H1 (cell line): ENCODE data around the gene TRIM6. TPM values are rescaled to one million over a fixed set of nuclear protein-coding genes. Genes with fewer than 3 reads are reported as not detected.

Experiments used
- CTBP2 ChIP-seq: IDR thresholded peaks from 2 replicates; pipeline ENCODE4 v1.7.0; 2011; ENCODE audit warnings: borderline replicate concordance, mild to moderate bottlenecking, moderate library complexity, mixed read lengths, low read length; ENCODE audit not compliant: insufficient read depth, insufficient read length
- MAFK ChIP-seq: IDR thresholded peaks from 2 replicates; pipeline ENCODE4 v1.6.1; 2012; ENCODE audit warnings: low read depth, mild to moderate bottlenecking, improper control_type of control experiment, low read length
- SP1 ChIP-seq: IDR thresholded peaks from 2 replicates; pipeline ENCODE4 v1.6.1; 2011; ENCODE audit warnings: low read depth, low read length
- TEAD4 ChIP-seq: IDR thresholded peaks from 2 replicates; pipeline ENCODE4 v1.6.1; 2012; ENCODE audit warnings: low read depth, low read length, inconsistent platforms, mixed read lengths
- polyA plus RNA-seq, 7 experiments: library from polyadenylated mRNA; depleted of rRNA in 3 of 7; stranded (reverse) in 5 of 7; unstranded in 2 of 7; fragments of >200 nt in 5 of 7; fragments of 200-250 nt in 2 of 7; gene quantifications; 1 replicate in 5 of 7; 2 replicates in 1 of 7; 4 replicates in 1 of 7; pipeline versions ENCODE4 v1.2.1 to v1.2.3, GENCODE V29; 2011 to 2013; ENCODE audit warnings: missing spikeins in 2 of 7, mixed read lengths in 2 of 7
- total RNA-seq: library from RNA; stranded (reverse); fragmentation: NEBNext Ultra II Directional; extraction: Animal tissue kit (Norgen Biotek cat#: 25700); gene quantifications from 2 replicates; pipeline ENCODE4 v1.2.1, GENCODE V29; 2021
- TF ChIP-seq, protein P1 (sequence below): fragments of 300-600 bp; sonication (generic); IDR thresholded peaks from 2 replicates; pipeline ENCODE4 v1.7.1; 2012; ENCODE audit warnings: low read length, moderate library complexity, mild to moderate bottlenecking, inconsistent platforms; ENCODE audit not compliant: insufficient replicate concordance
- TF ChIP-seq, protein P2 (sequence below): IDR thresholded peaks from 2 replicates; pipeline ENCODE4 v1.6.1; 2012; ENCODE audit warnings: inconsistent platforms

Gene TRIM6
- total and polyA plus RNA-seq, 2 of the 8 experiments (the other 6 are each of a cell fraction or from before 2014, with no cell fraction given), result 21.6 to 23.3 TPM

DNA sequence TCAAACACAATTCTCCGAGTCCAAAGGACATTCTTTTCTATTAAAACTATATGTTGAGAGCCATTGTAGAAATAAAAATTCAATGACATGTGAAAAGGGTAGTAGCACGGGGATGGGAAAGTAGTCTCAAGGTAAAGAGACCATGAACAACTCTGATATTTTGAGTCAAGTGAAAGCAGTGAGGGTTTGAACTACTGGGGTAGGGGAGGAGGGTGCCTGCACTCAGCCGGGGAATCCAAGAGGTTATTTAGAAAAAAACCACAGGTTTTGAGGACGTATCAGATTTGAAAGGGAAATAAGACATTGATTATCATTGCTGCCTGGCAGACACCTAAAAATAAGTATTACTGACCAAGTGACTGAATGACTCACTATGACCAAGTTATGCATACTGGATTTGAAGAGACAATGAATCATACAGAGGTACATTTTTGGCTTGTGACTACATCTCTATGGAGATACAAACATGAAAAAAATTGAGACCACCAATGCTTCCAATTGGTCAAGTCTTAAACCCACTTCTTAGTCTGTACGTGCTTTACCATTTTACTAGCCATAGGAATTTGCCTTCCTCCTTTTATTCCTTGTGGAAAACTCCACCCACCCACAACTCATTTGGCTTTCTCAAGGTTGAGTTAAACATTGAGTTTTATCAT, 45.9 kb upstream of the TRIM6 start (continued):
- TF ChIP-seq, protein P1, sequence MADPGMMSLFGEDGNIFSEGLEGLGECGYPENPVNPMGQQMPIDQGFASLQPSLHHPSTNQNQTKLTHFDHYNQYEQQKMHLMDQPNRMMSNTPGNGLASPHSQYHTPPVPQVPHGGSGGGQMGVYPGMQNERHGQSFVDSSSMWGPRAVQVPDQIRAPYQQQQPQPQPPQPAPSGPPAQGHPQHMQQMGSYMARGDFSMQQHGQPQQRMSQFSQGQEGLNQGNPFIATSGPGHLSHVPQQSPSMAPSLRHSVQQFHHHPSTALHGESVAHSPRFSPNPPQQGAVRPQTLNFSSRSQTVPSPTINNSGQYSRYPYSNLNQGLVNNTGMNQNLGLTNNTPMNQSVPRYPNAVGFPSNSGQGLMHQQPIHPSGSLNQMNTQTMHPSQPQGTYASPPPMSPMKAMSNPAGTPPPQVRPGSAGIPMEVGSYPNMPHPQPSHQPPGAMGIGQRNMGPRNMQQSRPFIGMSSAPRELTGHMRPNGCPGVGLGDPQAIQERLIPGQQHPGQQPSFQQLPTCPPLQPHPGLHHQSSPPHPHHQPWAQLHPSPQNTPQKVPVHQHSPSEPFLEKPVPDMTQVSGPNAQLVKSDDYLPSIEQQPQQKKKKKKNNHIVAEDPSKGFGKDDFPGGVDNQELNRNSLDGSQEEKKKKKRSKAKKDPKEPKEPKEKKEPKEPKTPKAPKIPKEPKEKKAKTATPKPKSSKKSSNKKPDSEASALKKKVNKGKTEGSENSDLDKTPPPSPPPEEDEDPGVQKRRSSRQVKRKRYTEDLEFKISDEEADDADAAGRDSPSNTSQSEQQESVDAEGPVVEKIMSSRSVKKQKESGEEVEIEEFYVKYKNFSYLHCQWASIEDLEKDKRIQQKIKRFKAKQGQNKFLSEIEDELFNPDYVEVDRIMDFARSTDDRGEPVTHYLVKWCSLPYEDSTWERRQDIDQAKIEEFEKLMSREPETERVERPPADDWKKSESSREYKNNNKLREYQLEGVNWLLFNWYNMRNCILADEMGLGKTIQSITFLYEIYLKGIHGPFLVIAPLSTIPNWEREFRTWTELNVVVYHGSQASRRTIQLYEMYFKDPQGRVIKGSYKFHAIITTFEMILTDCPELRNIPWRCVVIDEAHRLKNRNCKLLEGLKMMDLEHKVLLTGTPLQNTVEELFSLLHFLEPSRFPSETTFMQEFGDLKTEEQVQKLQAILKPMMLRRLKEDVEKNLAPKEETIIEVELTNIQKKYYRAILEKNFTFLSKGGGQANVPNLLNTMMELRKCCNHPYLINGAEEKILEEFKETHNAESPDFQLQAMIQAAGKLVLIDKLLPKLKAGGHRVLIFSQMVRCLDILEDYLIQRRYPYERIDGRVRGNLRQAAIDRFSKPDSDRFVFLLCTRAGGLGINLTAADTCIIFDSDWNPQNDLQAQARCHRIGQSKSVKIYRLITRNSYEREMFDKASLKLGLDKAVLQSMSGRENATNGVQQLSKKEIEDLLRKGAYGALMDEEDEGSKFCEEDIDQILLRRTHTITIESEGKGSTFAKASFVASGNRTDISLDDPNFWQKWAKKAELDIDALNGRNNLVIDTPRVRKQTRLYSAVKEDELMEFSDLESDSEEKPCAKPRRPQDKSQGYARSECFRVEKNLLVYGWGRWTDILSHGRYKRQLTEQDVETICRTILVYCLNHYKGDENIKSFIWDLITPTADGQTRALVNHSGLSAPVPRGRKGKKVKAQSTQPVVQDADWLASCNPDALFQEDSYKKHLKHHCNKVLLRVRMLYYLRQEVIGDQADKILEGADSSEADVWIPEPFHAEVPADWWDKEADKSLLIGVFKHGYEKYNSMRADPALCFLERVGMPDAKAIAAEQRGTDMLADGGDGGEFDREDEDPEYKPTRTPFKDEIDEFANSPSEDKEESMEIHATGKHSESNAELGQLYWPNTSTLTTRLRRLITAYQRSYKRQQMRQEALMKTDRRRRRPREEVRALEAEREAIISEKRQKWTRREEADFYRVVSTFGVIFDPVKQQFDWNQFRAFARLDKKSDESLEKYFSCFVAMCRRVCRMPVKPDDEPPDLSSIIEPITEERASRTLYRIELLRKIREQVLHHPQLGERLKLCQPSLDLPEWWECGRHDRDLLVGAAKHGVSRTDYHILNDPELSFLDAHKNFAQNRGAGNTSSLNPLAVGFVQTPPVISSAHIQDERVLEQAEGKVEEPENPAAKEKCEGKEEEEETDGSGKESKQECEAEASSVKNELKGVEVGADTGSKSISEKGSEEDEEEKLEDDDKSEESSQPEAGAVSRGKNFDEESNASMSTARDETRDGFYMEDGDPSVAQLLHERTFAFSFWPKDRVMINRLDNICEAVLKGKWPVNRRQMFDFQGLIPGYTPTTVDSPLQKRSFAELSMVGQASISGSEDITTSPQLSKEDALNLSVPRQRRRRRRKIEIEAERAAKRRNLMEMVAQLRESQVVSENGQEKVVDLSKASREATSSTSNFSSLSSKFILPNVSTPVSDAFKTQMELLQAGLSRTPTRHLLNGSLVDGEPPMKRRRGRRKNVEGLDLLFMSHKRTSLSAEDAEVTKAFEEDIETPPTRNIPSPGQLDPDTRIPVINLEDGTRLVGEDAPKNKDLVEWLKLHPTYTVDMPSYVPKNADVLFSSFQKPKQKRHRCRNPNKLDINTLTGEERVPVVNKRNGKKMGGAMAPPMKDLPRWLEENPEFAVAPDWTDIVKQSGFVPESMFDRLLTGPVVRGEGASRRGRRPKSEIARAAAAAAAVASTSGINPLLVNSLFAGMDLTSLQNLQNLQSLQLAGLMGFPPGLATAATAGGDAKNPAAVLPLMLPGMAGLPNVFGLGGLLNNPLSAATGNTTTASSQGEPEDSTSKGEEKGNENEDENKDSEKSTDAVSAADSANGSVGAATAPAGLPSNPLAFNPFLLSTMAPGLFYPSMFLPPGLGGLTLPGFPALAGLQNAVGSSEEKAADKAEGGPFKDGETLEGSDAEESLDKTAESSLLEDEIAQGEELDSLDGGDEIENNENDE, result no peak
- TF ChIP-seq SP1, result no peak
- TF ChIP-seq, protein P2, sequence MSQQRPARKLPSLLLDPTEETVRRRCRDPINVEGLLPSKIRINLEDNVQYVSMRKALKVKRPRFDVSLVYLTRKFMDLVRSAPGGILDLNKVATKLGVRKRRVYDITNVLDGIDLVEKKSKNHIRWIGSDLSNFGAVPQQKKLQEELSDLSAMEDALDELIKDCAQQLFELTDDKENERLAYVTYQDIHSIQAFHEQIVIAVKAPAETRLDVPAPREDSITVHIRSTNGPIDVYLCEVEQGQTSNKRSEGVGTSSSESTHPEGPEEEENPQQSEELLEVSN, result no peak
- no peak for TF ChIP-seq MAFK
- no peak for TF ChIP-seq TEAD4
- no peak for TF ChIP-seq CTBP2
